Measurements from ENCODE around the gene LYRM9. TPM values are rescaled to one million over a fixed set of nuclear protein-coding genes. Genes with fewer than 3 reads are reported as not detected.
A peak's percentile ranks its signal among the peaks of the same experiment; 100 is the strongest.

LYRM9 gene
- total and polyA plus RNA-seq, 9 of the 15 experiments (the other 6 are each of a cell fraction or from before 2014, with no cell fraction given): 0.98 to 4.7 (median 1.8) TPM

DNA sequence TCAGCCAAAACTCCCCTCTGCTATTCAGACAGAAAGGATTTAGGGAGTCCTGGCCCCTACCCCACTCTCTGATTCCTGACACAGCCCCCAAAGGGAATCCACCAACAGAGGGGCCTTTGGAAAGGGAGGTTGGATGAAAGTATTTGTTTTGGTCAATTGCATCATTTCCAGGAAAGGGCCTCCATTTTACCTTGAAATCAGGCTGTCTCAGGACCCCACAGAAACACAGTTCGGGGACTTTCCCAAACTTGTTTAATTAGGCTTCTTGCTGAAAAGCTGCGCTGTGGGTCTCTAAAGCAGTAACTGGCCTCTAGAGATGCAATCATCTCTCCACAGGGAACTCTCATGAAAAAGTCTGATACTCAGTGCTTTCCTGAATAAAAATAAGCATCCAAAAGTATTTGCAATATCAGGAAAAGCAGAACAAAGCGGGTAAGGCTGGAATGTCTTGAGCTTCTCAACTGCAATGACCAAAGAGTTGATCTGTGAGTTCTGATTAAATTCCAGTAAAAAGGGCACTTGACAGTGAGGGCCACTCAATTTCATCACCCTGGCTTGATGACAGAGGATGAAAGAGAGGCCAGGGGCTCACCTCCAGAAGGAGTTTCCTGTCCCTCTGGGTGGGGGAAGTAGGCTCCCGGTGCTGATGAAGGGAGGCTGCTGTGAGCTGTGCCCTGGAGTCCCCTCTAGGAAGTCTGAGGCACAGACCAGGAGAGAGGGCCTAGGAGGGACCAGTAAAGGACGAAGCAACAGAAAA is 36.3 kb downstream of the LYRM9 start (continued):
- TF ChIP-seq CEBPG (CRISPR knock-in tag; IDR thresholded peaks at IDR 0.05): no peak
- peak; percentile 49 to 87; a peak in 2 of 4 replicates for TF ChIP-seq CEBPG (tag; conservative IDR thresholded peaks at IDR 0.05 in 1 of 2, IDR thresholded peaks at IDR 0.05 in 1 of 2)
- no peak for TF ChIP-seq KHSRP (IDR thresholded peaks at IDR 0.05)

DNA sequence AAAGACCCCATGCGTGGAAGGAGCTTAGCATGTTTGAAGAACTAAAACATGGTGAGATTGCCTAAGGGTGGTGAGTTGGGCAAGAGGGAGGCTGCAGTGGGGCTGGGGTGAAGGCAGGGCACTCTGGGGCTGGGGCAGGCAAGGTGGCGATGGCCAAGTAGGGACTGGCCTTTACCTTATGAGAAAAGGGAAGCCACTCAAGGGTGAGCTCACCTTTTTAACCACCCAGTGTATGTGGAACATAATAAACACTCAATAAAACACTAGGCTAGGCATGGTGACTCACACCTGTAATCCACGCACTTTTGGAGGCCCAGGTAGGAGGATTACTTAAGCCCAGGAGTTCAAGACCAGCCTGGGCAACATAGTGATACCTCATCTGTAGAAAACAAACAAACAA is 37.7 kb downstream of the LYRM9 start:
- Histone ChIP-seq H3K9me1 (ENCODE audit: control insufficient read depth, insufficient read depth, low read length) (no peaks in the 10 kb centered on the region), H3K4me3 (no peak overlapping the region), H3K27ac (ENCODE audit: extremely low read depth, low read depth, low read length) (no peak overlapping the region), H3K27me3 (ENCODE audit: control insufficient read depth in 2 of 2, insufficient read depth in 2 of 2, low read length in 2 of 2) (peaks cover 16 to 39% of the 10 kb centered on the region in 2 experiments; a peak in 4 of 5 replicates), H3K4me1 (replicated peaks in 1 of 2; ENCODE audit: control insufficient read depth in 2 of 2, insufficient read depth in 2 of 2, low read length in 2 of 2) (no peaks in the 10 kb centered on the region; a peak in 1 of 5 replicates), H3K9me3 (replicated peaks; ENCODE audit: control insufficient read depth, insufficient read depth, low read depth, low read length) (no peaks in the 10 kb centered on the region; the same call in 1 of the 2 replicates), H4K20me1 (replicated peaks; ENCODE audit: control insufficient read depth, insufficient read depth, low read length) (no peaks in the 10 kb centered on the region), H3K4me2 (ENCODE audit: insufficient read depth, low read length) (no peak overlapping the region), H3K36me3 (ENCODE audit: control insufficient read depth, insufficient read depth, low read length) (no peaks in the 10 kb centered on the region), H2AFZ (ENCODE audit: low read depth, low read length) (no peak overlapping the region), H3K79me2 (ENCODE audit: control insufficient read depth, insufficient read depth, low read length) (no peaks in the 10 kb centered on the region), H3K9ac (ENCODE audit: insufficient read depth in 1 of 2, low read depth in 2 of 2, low read length in 2 of 2) (no peak overlapping the region)
- FAIRE-seq (no peak), DNase-seq (ENCODE audit: extremely low read depth in 1 of 4, low spot score in 3 of 4) (no peak), ATAC-seq (no peak)
- ChIA-PET CTCF (ENCODE audit: low intra/inter-chr PET ratio) (no interaction called here), POLR2A (interaction anchor here (0.7 kb wide), 1 partner anchor 48 kb away, joined by 6 read pairs; no protein-coding TSS in a partner anchor)
- intact Hi-C loops (cut with micrococcal nuclease): no loop called here
- TF ChIP-seq NFIC (IDR thresholded peaks at IDR 0.05) (no peak), ZBTB7A (IDR thresholded peaks at IDR 0.05; ENCODE audit: borderline replicate concordance, control insufficient read depth, low read depth, low read length) (no peak), U2AF2 (optimal IDR thresholded peaks at IDR 0.05; ENCODE audit: low read depth, low read length) (no peak), NFE2 (IDR thresholded peaks at IDR 0.05; ENCODE audit: low read depth) (no peak), PTTG1 (tag; IDR thresholded peaks at IDR 0.05; ENCODE audit: low read depth) (no peak), NR2C2 (CRISPR knock-in tag; IDR thresholded peaks at IDR 0.05) (no peak), NR2C2 (tag; IDR thresholded peaks at IDR 0.05) (no peak)
- TF ChIP-seq, protein P1, sequence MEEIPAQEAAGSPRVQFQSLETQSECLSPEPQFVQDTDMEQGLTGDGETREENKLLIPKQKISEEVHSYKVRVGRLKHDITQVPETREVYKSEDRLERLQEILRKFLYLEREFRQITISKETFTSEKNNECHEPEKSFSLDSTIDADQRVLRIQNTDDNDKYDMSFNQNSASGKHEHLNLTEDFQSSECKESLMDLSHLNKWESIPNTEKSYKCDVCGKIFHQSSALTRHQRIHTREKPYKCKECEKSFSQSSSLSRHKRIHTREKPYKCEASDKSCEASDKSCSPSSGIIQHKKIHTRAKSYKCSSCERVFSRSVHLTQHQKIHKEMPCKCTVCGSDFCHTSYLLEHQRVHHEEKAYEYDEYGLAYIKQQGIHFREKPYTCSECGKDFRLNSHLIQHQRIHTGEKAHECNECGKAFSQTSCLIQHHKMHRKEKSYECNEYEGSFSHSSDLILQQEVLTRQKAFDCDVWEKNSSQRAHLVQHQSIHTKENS (CRISPR knock-in tag; IDR thresholded peaks at IDR 0.05): no peak
- BruUV-seq (replicated peaks): no TSS peak
- in situ Hi-C loops (cut with MboI): no loop called here
- 14% methylated on average over 3 of the region's 3 CpGs for WGBS (ENCODE audit: insufficient coverage, low coverage, missing lambda C conversion rate)

All from K562 (cell line).